SK-N-MC (cell line): Measurements from ENCODE around the gene ATP9B.

Experiments used
- DNase-seq: peaks from one replicate; pipeline ENCODE4 v3.0.0-alpha.2; 2011; ENCODE audit warnings: low read depth, low spot score
- H3K27ac ChIP-seq: fragments of 200-600 bp; sonication (generic); 2 replicates; pipeline ENCODE4 v1.5.1; 2016; ENCODE audit warnings: mixed run types
- H3K36me3 ChIP-seq: fragments of 200-600 bp; sonication (generic); 2 replicates; pipeline ENCODE4 v1.6.1; 2017; ENCODE audit warnings: antibody characterized with exemption, low read length, mixed read lengths; ENCODE audit not compliant: insufficient read depth
- H3K4me3 ChIP-seq: fragments of 200-600 bp; sonication (generic); 2 replicates; pipeline ENCODE4 v1.5.1; 2016
- H3K9ac ChIP-seq: fragments of 200-600 bp; sonication (generic); 2 replicates; pipeline ENCODE4 v1.8.0; 2017; ENCODE audit warnings: mixed run types, mixed read lengths; ENCODE audit not compliant: insufficient read length
- H3K9me3 ChIP-seq: fragments of 200-600 bp; sonication (generic); 2 replicates; pipeline ENCODE4 v1.6.1; 2017; ENCODE audit warnings: low read depth, mild to moderate bottlenecking, antibody characterized with exemption, low read length, moderate library complexity, mixed read lengths
- EZH2 ChIP-seq: fragments of 200-600 bp; sonication (generic); IDR thresholded peaks from one replicate; pipeline ENCODE4 v1.6.1; 2017; ENCODE audit warnings: antibody characterized with exemption
- FOXP2 ChIP-seq: optimal IDR thresholded peaks from 2 replicates; pipeline ENCODE3; 2011; ENCODE audit warnings: mild to moderate bottlenecking, moderate library complexity; ENCODE audit not compliant: insufficient read depth; ENCODE audit errors: extremely low read length, control extremely low read depth
- POLR2AphosphoS5 ChIP-seq: IDR thresholded peaks from 2 replicates; pipeline ENCODE4 v1.6.1; 2012; ENCODE audit warnings: mild to moderate bottlenecking, low read depth, low read length, borderline replicate concordance

ATP9B gene

DNA sequence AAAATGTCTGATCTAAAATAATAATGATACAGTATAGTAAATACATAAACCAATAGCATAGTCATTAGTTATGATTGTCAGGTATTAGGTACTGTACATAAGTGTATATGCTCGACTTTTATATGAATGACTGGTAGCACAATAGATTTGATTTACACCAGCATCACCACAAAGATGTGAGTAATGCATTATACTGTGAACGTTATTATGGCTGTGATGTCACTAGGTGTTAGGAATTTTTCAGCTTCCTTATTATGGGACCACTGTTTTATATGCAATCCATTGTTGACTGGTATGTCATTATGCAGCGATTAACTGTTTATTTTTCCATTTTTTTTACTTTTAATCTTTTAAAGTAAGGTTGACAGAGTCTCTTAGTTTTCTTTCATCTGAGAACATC is 23.7 kb downstream of the ATP9B start:
- H3K9me3 ChIP-seq = no peaks in the 10 kb centered on the region
- no peak overlapping the region for H3K27ac ChIP-seq
- no peak overlapping the region for H3K4me3 ChIP-seq
- no peaks in the 10 kb centered on the region for H3K36me3 ChIP-seq
- TF ChIP-seq EZH2 (no peak), POLR2AphosphoS5 (no peak), FOXP2 (no peak)
- no peak for DNase-seq
- H3K9ac ChIP-seq = no peak overlapping the region

DNA sequence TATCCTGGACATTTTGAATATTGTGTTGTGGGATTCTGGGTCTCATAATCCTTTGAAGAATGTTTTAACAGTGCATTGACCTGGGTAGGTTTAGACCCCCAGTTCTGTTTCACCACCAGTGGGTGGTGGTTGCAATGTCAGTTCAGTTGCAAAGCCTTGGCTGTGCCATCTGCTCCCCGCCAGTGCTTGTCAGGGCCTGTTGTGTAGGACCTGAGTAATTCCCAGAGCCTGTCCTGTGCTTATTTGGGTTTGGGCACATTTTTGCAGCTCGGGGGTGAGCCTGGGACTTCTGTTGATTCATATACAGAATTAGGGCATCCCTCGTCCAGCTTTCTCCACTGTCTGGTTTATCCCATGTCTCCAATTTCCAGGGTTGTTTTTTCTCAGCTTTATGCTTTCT is 24.8 kb downstream of the ATP9B start:
- Histone ChIP-seq H3K9me3 (no peaks in the 10 kb centered on the region), H3K27ac (no peak overlapping the region), H3K36me3 (no peaks in the 10 kb centered on the region), H3K9ac (no peak overlapping the region), H3K4me3 (no peak overlapping the region)
- TF ChIP-seq EZH2 = no peak
- no peak for TF ChIP-seq POLR2AphosphoS5
- no peak for TF ChIP-seq FOXP2
- DNase-seq = no peak

DNA sequence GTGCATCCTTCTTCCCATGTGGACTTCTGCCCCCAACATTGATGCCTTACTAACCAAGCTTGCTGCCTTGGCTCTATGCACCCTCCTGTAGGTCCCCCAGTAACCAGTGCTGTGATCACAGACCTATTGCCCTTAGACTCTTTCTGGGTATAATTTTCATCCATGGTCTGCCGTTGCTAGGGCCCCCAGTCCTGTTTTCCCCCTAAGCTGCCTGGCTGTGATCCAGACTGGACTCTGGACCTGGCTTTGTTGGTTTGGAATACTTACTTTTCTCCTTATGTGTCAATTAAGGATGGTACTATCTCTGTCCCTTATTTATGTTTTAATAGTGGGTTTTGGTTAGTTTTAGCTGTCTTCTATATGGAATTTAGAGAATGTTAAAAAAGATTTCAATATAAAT is 26.0 kb downstream of the ATP9B start:
- no peak for DNase-seq
- no peaks in the 10 kb centered on the region for H3K36me3 ChIP-seq
- H3K9me3 ChIP-seq = no peaks in the 10 kb centered on the region
- no peak overlapping the region for H3K9ac ChIP-seq
- TF ChIP-seq POLR2AphosphoS5 (no peak), EZH2 (no peak), FOXP2 (no peak)
- no peak overlapping the region for H3K27ac ChIP-seq
- no peak overlapping the region for H3K4me3 ChIP-seq

GRCh38 chr18:79100944-79101343 is 31.8 kb downstream of the ATP9B start:
- TF ChIP-seq EZH2 = no peak
- TF ChIP-seq FOXP2 = no peak
- TF ChIP-seq POLR2AphosphoS5 = no peak
- H3K27ac ChIP-seq = no peak overlapping the region
- DNase-seq = no peak
- no peaks in the 10 kb centered on the region for H3K9me3 ChIP-seq
- no peaks in the 10 kb centered on the region for H3K36me3 ChIP-seq
- no peak overlapping the region for H3K9ac ChIP-seq
- H3K4me3 ChIP-seq = no peak overlapping the region

DNA sequence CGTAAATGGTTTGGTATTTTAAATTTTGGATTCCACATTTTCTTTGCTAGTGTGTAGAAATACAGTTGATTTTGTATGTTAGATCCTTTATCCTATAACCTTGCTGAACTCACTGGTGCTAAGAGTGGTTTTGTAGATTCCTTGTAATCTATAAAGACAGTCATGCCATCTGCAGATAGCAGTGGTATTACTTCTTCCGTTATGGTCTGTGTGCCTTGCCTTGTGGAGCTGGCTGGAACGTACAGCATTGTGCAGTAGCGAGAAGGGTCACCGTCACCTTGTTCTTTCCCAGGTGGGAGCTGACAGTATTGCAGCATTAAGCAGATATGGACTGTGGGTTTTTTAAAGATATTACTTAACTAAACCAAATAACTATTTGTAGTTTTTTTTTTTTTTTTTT is 33.7 kb downstream of the ATP9B start:
- H3K9ac ChIP-seq = no peak overlapping the region
- H3K27ac ChIP-seq = no peak overlapping the region
- no peaks in the 10 kb centered on the region for H3K36me3 ChIP-seq
- no peak overlapping the region for H3K4me3 ChIP-seq
- no peak for DNase-seq
- no peaks in the 10 kb centered on the region for H3K9me3 ChIP-seq
- TF ChIP-seq POLR2AphosphoS5 = no peak
- TF ChIP-seq EZH2 = no peak
- TF ChIP-seq FOXP2 = no peak

DNA sequence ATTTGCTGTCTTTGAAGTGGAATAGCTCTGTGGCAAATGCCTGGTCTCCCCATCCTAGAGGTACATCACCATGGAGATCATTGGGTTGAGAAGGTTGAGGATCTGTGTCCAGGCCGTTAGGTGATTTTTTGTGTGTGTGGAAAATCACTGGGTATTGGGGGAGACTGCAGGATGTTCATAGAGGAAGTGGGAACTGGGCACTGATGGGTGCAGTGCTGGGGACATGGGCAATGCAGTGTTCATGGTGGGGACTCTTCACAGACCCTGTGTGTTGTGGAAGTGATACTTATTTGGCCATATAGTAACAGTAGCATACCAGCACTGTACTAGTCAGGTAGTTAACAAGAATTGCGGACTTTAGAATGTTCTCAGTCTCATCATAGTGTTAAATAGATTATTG is 34.9 kb downstream of the ATP9B start:
- H3K27ac ChIP-seq = no peak overlapping the region
- no peaks in the 10 kb centered on the region for H3K36me3 ChIP-seq
- no peak for DNase-seq
- H3K4me3 ChIP-seq = no peak overlapping the region
- no peak for TF ChIP-seq POLR2AphosphoS5
- no peak for TF ChIP-seq FOXP2
- no peak for TF ChIP-seq EZH2
- H3K9me3 ChIP-seq = no peaks in the 10 kb centered on the region
- no peak overlapping the region for H3K9ac ChIP-seq

- no peak overlapping the region for H3K4me3 ChIP-seq
- no peak for DNase-seq
- no peak overlapping the region for H3K27ac ChIP-seq
Measured at GRCh38 chr18:79105455-79105854, 36.3 kb downstream of the ATP9B start.

GRCh38 chr18:79106084-79106483 is 36.9 kb downstream of the ATP9B start:
- TF ChIP-seq POLR2AphosphoS5 (no peak), FOXP2 (no peak), EZH2 (no peak)
- Histone ChIP-seq H3K9ac (no peak overlapping the region), H3K9me3 (no peaks in the 10 kb centered on the region), H3K4me3 (no peak overlapping the region), H3K36me3 (no peaks in the 10 kb centered on the region), H3K27ac (no peak overlapping the region)
- no peak for DNase-seq

More at GRCh38 chr18:79105455-79105854, 36.3 kb downstream of the ATP9B start:
- no peaks in the 10 kb centered on the region for H3K36me3 ChIP-seq
- TF ChIP-seq FOXP2 (no peak), POLR2AphosphoS5 (no peak), EZH2 (no peak)
- H3K9ac ChIP-seq = no peak overlapping the region
- H3K9me3 ChIP-seq = no peaks in the 10 kb centered on the region

- DNase-seq = no peak
- H3K36me3 ChIP-seq = no peaks in the 10 kb centered on the region
- H3K27ac ChIP-seq = no peak overlapping the region
- no peak overlapping the region for H3K4me3 ChIP-seq
- no peaks in the 10 kb centered on the region for H3K9me3 ChIP-seq
- no peak overlapping the region for H3K9ac ChIP-seq
- TF ChIP-seq POLR2AphosphoS5 (no peak), EZH2 (no peak), FOXP2 (no peak)
Measured at GRCh38 chr18:79107886-79108285, 38.7 kb downstream of the ATP9B start.
